HG03039 (cell line): ENCODE data around the gene CLEC12A.
A peak's percentile ranks its signal among the peaks of the same experiment; 100 is the strongest.
"Not testable (repeated sequence)": the region's sequence is repeated elsewhere in the genome, so short reads cannot be mapped to it uniquely, and the experiment has no call there.

Experiments
- ATAC-seq: cut with Tn5 transposase; IDR thresholded peaks from one replicate; pipeline ENCODE4 v1.9.1; 2021; ENCODE audit warnings: mild to moderate bottlenecking, moderate library complexity; ENCODE audit not compliant: unreplicated experiment

The CLEC12A gene

DNA sequence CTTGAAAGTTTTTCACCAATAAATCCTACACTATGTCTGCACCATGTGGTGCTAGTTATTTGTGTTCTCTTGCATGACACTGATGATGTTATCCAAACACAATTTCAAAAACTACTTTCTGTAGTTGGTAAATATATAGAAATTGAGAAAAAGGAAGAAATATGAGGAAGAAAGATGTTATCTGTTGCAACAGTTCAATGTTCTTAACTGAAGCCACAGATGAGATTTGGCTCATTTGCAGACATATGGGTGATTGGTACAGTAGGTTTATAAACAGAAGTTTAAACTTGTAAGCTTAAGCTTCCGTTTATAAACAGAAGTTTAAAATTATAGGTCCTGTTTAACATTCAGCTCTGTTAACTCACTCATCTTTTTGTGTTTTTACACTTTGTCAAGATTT is at the start of gene CLEC12A:
Gene CLEC12A (plus strand): TSS at position 229 of the 400 bp plus-strand sequence. CDS start 188 bp downstream, outside the sequence.
- ATAC-seq = no peak

DNA sequence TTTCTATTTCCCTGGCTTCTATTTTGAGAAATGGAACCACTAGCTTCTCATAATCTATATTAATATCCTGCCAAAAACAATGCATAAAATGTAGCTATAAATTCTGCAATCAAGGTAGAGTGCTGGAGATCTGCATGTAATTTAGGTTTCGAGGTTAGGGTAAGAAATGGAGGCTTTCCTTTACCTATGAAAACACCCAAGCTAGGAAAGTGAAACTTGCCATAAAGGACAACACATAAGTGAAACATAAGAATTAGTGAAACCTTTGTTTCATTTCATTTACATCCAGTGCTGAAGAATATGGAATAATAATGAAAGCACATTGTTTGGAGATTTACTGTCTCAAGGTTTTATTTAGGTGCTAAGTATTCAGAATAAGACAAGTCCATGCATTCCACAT is 48.8 kb upstream of the CLEC12A start:
- ATAC-seq = no peak

- ATAC-seq = no peak
Observed at GRCh38 chr12:9925705-9926393, 45.4 kb upstream of the CLEC12A start.

DNA sequence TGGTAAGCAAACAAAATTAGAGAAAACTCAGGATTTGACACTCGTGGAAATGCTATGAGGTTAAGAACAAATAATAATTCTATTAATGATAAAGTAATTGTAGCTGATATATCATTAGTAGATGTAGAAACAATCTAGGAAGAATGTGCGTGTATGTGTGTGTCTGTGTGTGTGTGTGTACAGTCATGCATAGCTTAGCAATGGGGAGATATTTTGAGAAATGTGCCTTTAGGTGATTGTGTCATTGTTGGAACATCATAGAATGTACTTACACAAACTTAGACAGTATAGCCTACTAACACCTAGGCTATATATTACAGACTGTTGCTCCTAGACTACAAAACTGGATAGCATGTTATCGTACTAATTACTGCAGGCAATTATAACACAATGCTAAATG is 44.3 kb upstream of the CLEC12A start:
- ATAC-seq = no peak

DNA sequence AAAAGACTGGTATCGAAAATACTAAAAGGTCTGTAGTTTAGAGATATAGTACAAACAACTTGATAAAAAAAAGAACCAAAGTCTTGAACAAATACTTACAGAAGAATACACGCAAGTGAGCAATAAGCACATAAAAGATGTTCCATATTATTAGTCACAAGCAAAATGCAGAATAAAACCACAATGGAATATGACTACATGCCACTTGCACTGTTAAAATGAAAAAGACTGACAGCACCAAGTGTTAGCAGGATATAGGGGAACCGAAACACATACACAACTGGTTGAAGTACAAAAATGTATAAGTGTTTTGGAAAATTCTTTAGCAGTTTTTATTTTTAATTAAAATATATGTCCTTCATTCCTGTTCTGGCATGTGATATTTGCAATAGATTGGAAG is 42.6 kb upstream of the CLEC12A start:
- ATAC-seq = no peak

DNA sequence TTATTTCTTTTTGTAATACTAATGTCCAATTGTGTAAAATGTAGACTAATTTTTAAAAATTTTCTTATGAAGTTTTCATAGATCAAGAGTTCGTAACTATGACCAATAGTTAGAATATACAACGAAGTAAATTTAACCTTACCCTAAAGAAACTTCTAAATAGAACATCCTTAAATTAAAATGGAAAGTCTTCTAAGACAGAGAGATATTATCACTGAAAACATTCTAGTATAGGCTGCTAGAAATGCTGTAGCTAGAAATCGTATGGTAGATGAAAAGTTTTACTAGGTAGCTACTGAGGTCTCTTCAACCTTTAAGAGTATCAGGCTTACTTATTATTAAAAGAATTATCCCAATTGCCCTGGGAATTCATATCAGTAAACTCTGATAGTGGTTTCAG is 40.0 kb upstream of the CLEC12A start:
- no peak for ATAC-seq

DNA sequence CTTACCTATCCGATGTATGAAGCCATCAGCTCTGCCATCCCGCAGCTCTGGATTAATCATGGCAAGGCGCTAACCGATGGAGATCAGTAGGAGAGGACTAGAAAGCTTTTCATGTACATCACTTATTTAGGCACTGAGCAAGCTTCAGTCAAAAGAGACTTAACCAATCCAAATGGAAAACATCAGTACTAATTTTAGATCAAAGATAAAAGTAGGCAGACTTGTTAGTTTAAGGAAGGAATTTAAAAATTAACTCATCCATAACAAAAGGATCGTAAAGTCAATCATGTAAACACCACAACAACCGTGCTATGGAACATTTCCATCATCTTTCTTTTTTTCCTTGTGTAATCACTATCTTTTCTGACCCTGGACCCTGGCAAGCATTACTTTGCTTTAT is 38.9 kb upstream of the CLEC12A start, which contains the start of gene CLEC2A:
Gene CLEC2A (minus strand): TSS at position 101 of the 400 bp plus-strand sequence. CDS start 41 bp downstream, at position 60.
- ATAC-seq = no peak

- ATAC-seq = no peak
Observed at GRCh38 chr12:9933958-9934357, 37.3 kb upstream of the CLEC12A start.

GRCh38 chr12:9935026-9935425 is 36.2 kb upstream of the CLEC12A start:
- ATAC-seq = no peak

GRCh38 chr12:9936591-9936990 is 34.6 kb upstream of the CLEC12A start:
- ATAC-seq = no peak

DNA sequence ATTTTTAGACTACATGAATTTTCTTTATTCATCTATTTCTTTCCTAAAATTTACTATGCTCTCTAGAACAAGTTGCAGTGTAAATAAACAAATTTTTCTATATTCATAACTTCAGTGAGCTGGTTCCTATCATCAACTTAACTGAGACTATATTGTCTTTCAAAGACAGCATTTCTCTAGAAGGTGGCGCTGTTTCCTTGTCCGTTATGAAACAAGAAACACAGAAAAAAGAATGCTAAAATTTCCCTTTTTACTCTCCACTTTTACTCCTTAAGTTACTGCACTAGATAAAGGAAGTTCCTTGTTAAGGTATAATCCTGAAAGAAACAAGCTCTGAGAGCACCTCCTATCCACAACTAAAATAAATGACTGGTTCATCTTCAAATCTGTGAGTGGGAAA is 30.8 kb upstream of the CLEC12A start:
- no peak for ATAC-seq

DNA sequence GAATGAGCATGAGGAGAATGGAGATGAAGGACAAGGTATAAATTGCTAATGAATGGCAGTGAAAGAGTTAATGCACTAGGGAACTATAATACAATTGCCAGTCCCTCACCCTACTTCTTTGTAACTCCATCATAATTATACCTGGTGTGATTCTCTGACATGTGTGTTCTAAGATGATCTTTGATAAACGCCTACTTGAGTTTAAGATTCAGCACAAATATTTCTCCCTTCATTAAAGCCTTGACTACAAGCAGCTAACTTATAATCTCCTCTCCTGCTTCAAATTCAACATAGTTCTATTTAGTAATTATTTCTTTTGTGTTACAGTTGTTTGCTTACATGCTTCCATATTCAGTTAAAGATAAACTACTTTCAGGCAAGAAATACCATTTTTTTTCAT is 29.4 kb upstream of the CLEC12A start:
- no peak for ATAC-seq

DNA sequence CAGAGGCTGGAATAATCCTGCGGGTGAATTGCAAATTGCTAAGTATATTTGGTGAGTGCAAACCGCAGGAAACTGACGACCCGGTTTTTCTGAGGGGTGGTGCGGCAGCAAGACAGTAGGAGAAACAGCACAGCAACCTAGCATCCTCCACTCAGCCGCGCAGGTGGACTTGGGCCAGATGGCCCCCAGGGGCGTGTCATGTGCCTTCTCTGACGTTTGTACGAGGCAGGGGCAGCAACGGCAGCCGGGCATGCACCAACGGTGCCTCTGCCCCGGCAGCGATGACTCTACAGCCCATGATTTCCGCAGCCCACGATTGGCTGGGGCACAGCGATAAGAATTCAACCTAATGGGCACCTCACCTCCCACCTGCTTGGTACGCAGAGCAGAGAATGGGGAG is 28.0 kb upstream of the CLEC12A start:
- ATAC-seq = no peak

DNA sequence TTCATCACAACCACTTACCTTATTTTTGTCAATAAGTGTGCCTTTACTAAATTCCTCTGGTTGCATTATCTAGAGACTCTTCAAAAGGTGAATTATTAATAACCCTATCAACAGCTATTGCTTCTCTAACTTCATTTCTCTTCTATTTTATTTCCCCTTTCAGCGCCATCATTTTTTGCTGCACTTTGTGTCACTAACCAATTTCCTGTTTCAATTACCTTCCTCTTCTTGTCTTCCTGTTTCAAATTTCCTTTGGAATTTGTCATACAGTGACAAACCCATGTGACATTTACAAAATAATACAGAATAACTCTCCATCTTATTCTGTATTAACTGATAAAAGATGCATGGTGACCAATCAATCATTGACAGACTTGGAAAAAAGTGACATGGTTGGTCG is 26.8 kb upstream of the CLEC12A start:
- no peak for ATAC-seq

GRCh38 chr12:9947674-9948073 is 23.5 kb upstream of the CLEC12A start:
- no peak for ATAC-seq

- ATAC-seq = peak; percentile 95
Observed at GRCh38 chr12:9948606-9949296, 22.5 kb upstream of the CLEC12A start.

GRCh38 chr12:9951026-9951675 is 20.1 kb upstream of the CLEC12A start:
- ATAC-seq = no peak

DNA sequence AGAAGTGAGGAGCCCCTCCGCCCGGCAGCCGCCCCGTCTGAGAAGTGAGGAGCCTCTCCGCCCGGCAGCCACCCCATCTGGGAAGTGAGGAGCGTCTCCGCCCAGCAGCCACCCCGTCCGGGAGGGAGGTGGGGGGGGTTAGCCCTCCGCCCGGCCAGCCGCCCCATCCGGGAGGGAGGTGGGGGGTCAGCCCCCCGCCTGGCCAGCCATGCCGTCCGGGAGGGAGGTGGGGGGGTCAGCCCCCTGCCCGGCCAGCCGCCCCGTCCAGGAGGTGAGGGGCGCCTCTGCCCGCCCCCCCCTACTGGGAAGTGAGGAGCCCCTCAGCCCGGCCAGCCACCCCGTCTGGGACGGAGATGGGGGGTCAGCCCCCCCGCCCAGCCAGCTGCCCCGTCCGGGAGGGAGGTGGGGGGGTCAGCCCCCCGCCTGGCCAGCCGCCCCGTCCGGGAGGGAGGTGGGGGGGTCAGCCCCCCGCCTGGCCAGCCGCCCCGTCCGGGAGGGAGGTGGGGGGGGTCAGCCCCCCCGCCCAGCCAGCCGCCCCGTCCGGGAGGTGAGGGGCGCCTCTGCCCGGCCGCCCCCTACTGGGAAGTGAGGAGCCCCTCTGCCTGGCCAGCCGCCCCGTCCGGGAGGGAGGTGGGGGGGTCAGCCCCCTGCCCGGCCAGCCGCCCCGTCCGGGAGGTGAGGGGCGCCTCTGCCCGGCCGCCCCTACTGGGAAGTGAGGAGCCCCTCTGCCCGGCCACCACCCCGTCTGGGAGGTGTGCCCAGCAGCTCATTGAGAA is 18.1 kb upstream of the CLEC12A start:
- ATAC-seq = not testable (repeated sequence)

DNA sequence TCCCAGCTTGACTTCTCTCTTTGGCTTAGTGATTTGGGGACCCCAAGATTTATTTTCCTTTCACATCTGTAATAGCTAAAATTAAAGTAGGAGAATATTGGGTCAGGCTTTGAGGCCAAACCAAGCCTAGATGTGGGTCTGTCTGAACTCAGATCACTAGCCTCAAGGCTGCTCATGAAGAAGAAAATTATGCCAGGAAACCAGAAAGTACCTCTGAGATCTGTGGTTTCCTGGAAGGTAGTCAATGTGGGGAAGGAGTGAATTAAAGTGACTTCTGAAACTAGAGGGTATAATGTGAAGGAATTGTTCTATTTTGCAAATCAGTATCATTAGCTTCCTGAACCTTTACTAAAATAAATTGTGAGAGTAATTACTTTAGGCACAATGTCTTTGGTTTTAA is 13.4 kb upstream of the CLEC12A start:
- ATAC-seq = no peak

DNA sequence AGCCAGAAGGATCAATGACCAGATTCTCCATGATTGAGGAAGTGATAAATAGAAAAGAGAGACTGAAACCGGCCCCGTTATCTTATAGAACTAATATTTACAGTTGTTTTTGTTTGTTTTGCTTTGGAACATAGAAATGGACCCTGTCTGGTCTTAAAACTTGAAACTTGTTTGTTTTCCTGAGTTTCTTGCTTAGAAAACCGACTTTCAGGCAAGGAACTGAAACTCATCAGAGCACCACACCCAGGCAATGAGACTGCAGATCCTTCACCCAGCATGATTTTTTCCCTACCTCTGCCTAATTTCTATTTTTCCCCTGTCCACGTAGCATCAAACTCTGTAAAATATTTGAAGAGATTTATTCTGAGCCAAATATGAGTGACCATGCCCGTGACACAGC is 10.6 kb upstream of the CLEC12A start:
- no peak for ATAC-seq

DNA sequence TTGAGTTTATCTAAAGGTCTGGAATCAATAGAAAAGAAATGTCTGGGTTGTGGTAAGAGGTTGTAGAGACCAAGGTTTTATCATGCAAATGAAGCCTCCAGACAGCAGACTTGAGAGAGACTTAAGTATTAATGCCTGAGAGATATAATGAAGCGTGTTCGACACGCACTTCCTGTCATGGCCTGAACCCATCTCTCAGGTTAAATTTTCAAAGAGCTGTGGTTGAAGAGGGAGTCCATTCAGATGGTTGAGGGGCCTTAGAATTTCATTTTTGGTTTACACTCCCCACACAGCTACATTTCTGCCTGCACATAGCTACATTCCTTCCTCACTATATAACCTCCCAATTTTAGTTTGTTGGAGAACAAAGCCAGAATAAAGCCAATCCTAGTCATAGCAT is 10.1 kb upstream of the CLEC12A start:
- no peak for ATAC-seq
